SU-DHL-6 (cell line): Measurements from ENCODE around the gene SCYGR2.

Experiments used
- EZH2phosphoT487 ChIP-seq: fragments of 200-600 bp; sonication (generic), shearing (Covaris generic); conservative IDR thresholded peaks from 2 replicates; pipeline ENCODE4 v1.6.1; 2018; ENCODE audit warnings: mild to moderate bottlenecking, antibody characterized with exemption, low read length, moderate library complexity, mixed read lengths
- TF ChIP-seq, protein P1 (sequence below): fragments of 200-600 bp; sonication (generic); IDR thresholded peaks from one replicate; pipeline ENCODE4 v1.5.1; 2017; ENCODE audit warnings: antibody characterized with exemption, mild to moderate bottlenecking, low read length, moderate library complexity; ENCODE audit not compliant: insufficient read depth, poor library complexity, severe bottlenecking

DNA sequence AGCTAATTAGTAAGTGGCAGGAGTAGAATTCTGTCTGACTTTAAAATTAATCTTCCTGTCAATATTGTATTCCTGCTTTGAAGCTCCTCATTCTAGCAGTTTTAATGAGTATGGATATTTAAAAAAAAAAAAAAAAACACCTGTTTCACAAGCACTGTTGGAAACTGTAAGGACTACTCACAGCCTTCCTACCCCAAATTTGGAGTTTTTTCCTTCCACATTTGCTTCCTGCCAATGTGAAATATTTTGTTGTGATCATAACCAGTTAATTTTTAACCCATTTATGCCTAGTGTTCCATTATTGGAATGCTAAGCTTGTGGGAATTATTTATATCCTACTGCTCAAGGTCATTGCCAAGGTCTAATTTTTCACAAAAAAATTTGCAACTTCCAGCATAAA is 36.1 kb upstream of the SCYGR2 start:
- TF ChIP-seq, protein P1, sequence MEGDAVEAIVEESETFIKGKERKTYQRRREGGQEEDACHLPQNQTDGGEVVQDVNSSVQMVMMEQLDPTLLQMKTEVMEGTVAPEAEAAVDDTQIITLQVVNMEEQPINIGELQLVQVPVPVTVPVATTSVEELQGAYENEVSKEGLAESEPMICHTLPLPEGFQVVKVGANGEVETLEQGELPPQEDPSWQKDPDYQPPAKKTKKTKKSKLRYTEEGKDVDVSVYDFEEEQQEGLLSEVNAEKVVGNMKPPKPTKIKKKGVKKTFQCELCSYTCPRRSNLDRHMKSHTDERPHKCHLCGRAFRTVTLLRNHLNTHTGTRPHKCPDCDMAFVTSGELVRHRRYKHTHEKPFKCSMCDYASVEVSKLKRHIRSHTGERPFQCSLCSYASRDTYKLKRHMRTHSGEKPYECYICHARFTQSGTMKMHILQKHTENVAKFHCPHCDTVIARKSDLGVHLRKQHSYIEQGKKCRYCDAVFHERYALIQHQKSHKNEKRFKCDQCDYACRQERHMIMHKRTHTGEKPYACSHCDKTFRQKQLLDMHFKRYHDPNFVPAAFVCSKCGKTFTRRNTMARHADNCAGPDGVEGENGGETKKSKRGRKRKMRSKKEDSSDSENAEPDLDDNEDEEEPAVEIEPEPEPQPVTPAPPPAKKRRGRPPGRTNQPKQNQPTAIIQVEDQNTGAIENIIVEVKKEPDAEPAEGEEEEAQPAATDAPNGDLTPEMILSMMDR = no peak
- TF ChIP-seq EZH2phosphoT487 = no peak
